Tibial artery (tissue), 4 donors: ENCODE data around the gene UCK1.

Source experiments
- DNase-seq, 2 donors: peaks; one replicate each; pipeline ENCODE4 v3.0.0-alpha.2; 2019
- H3K27ac ChIP-seq, 2 donors: fragments of 200-600 bp; sonication (generic) in 1 of 2; 1 replicate in 1 of 2; 2 replicates in 1 of 2; pipeline ENCODE4 v1.5.1; 2018 to 2019; ENCODE audit warnings: mild to moderate bottlenecking in 1 of 2
- H3K27me3 ChIP-seq, 2 donors: fragments of 200-600 bp; sonication (generic) in 1 of 2; one replicate each; pipeline versions ENCODE4 v1.5.1 to v1.6.0; 2016 to 2019
- H3K36me3 ChIP-seq, 3 donors: fragments of 200-600 bp; sonication (generic) in 2 of 3; one replicate each; pipeline ENCODE4 v1.5.1; 2016 to 2019; ENCODE audit warnings: mild to moderate bottlenecking in 2 of 3
- H3K4me1 ChIP-seq, 4 donors: fragments of 200-600 bp; sonication (generic) in 2 of 4; 1 replicate in 3 of 4; 2 replicates in 1 of 4; pipeline ENCODE4 v1.5.1; 2016 to 2019
- H3K4me3 ChIP-seq, 2 donors: fragments of 200-600 bp; sonication (generic) in 1 of 2; 1 replicate in 1 of 2; 2 replicates in 1 of 2; pipeline ENCODE4 v1.5.1; 2018 to 2019; ENCODE audit warnings: mild to moderate bottlenecking in 2 of 2
- H3K9me3 ChIP-seq, 3 donors: fragments of 200-600 bp; sonication (generic) in 1 of 3; one replicate each; pipeline ENCODE4 v1.5.1; 2016 to 2019
- CTCF ChIP-seq, 2 experiments: fragments of 200-600 bp in 1 of 2; fragments of 450-650 bp in 1 of 2; IDR thresholded peaks; one replicate each; pipeline ENCODE4 v1.5.1; 2017 to 2019; ENCODE audit warnings: antibody characterized with exemption in 2 of 2, mild to moderate bottlenecking in 1 of 2, moderate library complexity in 1 of 2
- intact Hi-C: fragments of 100-400 bp; cut with DNase I; formaldehyde crosslinking; loops from one replicate; pipeline ENCODE4 v1.15.0; 2023; ENCODE audit warnings: low total_unique reads

Gene UCK1

GRCh38 chr9:131500377-131500776 is 30.7 kb downstream of the UCK1 start:
- no peak overlapping the region for H3K27ac ChIP-seq
- peaks cover 13 to 52% (median 39%) of the 10 kb centered on the region in 3 donors for H3K36me3 ChIP-seq
- intact Hi-C loops: no loop called here
- no peaks in the 10 kb centered on the region for H3K9me3 ChIP-seq
- TF ChIP-seq CTCF (IDR thresholded peaks at IDR 0.05): no peak
- no peak for DNase-seq
- H3K4me1 ChIP-seq: peaks cover 0 to 29% (median 14%) of the 10 kb centered on the region in 4 donors
- no peak overlapping the region for H3K4me3 ChIP-seq
- H3K27me3 ChIP-seq: no peaks in the 10 kb centered on the region

- Histone ChIP-seq H3K4me3 (no peak overlapping the region), H3K36me3 (peaks cover 24 to 63% (median 50%) of the 10 kb centered on the region in 3 donors), H3K9me3 (no peaks in the 10 kb centered on the region), H3K4me1 (peaks cover 0 to 23% (median 13%) of the 10 kb centered on the region in 4 donors), H3K27ac (no peak overlapping the region), H3K27me3 (no peaks in the 10 kb centered on the region)
- DNase-seq: no peak
- TF ChIP-seq CTCF (IDR thresholded peaks at IDR 0.05): no peak
- intact Hi-C loops: no loop called here
Observed at GRCh38 chr9:131499254-131499767, 31.8 kb downstream of the UCK1 start.

GRCh38 chr9:131496844-131497405 is 34.1 kb downstream of the UCK1 start:
- H3K9me3 ChIP-seq: no peaks in the 10 kb centered on the region
- no peak overlapping the region for H3K27ac ChIP-seq
- intact Hi-C loops: no loop called here
- no peaks in the 10 kb centered on the region for H3K27me3 ChIP-seq
- DNase-seq: no peak
- peaks cover 0 to 7% (median 1%) of the 10 kb centered on the region in 4 donors for H3K4me1 ChIP-seq
- no peak for TF ChIP-seq CTCF (IDR thresholded peaks at IDR 0.05)
- peaks cover 45 to 87% (median 74%) of the 10 kb centered on the region in 3 donors for H3K36me3 ChIP-seq
- H3K4me3 ChIP-seq: no peak overlapping the region

- DNase-seq: no peak
- intact Hi-C loops: no loop called here
- H3K27me3 ChIP-seq: no peaks in the 10 kb centered on the region
Observed at GRCh38 chr9:131495785-131496184, 35.3 kb downstream of the UCK1 start.

GRCh38 chr9:131494296-131494870 is 36.7 kb downstream of the UCK1 start:
- Histone ChIP-seq H3K4me3 (no peak overlapping the region), H3K27ac (no peak overlapping the region), H3K27me3 (no peaks in the 10 kb centered on the region), H3K36me3 (peaks cover 70 to 100% (median 97%) of the 10 kb centered on the region in 3 donors), H3K9me3 (no peaks in the 10 kb centered on the region), H3K4me1 (no peaks in the 10 kb centered on the region)
- TF ChIP-seq CTCF (IDR thresholded peaks at IDR 0.05): no peak
- intact Hi-C loops: no loop called here
- no peak for DNase-seq

More at GRCh38 chr9:131495785-131496184, 35.3 kb downstream of the UCK1 start:
- Histone ChIP-seq H3K4me3 (no peak overlapping the region), H3K9me3 (no peaks in the 10 kb centered on the region), H3K4me1 (no peaks in the 10 kb centered on the region), H3K36me3 (peaks cover 56 to 98% (median 85%) of the 10 kb centered on the region in 3 donors), H3K27ac (no peak overlapping the region)
- no peak for TF ChIP-seq CTCF (IDR thresholded peaks at IDR 0.05)
